Right forelimb (tissue), 1 donor: ENCODE results near the gene EPHA6.

ENCODE experiments used
- DNase-seq: peaks from one replicate; pipeline ENCODE4 v3.0.0-alpha.2; 2018

EPHA6 gene

GRCh38 chr3:96813820-96814650, at the start of gene EPHA6:
TSS of gene EPHA6 (plus strand) at chr3:96814594.
- DNase-seq: peak; percentile 78

DNA sequence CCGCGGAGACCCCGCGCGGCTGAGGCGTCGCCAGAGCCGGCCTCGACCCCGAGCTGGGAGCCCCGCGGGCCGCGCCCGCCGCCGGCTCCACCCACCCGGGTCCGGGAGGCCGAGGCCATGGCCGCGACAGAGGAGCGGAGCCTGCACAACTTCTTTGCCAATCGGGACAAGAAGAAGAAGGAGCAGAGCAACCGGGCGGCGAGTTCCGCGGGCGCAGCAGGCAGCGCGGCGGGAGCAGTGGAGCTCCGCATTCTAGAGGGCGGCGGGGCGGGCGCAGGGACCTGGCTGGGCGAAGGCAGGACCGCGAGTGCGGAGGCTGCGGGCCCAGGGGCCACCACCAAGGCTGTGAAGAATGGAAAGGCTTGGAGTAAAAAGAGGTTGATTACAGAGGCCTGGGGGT, 37.6 kb upstream of the EPHA6 start:
- no peak for DNase-seq

- no peak for DNase-seq
Measured at GRCh38 chr3:96779810-96780209, 34.6 kb upstream of the EPHA6 start.

- DNase-seq: no peak
Measured at GRCh38 chr3:96796101-96796500, 18.3 kb upstream of the EPHA6 start.

DNA sequence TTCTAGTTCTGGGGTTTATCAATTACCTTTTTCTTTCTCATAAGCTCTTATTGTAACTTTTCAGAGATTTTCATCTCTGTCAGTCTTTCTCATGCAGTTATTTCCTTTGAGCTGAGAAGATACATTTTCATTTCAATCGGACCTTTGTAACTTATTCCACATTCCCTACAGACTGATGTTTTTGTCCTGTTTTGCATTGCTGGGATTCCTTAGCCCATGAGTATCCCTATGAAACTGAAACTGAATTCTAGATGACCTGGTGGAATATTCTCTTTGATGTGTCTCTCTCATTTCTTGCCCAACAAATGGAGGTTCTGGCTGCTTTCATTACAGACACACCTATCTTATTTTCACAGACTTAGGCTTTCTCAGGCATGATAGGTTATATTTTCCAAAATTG, 10.5 kb upstream of the EPHA6 start:
- no peak for DNase-seq

- DNase-seq: no peak
Measured at GRCh38 chr3:96806341-96806740, 8.1 kb upstream of the EPHA6 start.

DNA sequence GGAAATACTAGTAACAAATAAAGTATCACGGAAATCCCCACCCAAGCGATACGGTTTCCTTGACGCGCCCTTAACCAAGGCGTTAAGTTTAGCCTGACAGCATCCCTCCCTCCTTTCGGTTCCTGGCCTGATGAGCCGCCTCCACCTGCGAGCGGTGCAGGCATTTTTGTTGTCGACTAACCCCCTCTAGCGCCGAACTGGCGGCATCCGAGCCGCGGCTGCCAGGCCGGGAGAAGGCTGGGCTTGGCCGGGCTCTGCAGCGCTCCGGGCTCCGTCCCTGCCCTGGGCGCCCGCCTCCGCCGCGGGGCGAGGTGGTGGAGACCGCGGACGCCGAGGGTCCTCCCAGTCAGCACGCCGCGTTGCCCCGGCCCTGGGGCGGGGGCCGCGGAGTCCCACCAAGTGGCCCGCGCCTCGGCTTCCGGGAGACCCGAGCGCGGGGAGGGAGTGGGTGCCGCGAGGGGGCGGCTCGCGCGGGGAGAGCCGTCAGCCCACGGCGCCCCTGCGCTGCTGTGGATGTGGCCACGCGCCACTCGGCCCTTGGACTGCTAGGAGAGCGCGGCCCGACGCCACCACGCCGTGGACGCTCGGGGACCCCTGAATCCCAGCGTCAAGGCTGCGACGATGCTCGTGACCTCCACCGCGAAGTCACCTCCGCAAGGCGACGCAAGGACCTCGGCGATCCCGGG, 1.1 kb upstream of the EPHA6 start:
- peak; percentile 86 for DNase-seq

- no peak for DNase-seq
Measured at GRCh38 chr3:96814651-96815567, 515 bp downstream of the EPHA6 start.

DNA sequence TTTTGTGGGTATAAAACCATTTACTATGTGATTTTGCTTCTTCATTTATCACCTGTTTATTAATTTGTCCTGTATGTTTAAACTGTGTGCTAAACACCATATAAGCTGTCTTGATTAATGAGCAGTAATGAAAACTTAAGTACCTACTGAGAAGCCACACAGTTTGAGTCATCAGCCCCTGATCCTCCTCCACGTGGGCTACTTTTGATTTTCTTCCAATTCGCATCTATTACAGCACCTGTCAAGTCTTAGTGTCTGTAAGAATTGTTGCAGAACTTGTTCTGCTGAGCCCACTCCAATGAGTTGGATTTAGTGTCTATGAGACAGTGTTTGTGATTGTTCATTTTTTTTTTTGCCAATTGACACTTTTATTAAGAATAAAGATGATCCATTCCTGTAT, 16.8 kb downstream of the EPHA6 start:
- DNase-seq: no peak

DNA sequence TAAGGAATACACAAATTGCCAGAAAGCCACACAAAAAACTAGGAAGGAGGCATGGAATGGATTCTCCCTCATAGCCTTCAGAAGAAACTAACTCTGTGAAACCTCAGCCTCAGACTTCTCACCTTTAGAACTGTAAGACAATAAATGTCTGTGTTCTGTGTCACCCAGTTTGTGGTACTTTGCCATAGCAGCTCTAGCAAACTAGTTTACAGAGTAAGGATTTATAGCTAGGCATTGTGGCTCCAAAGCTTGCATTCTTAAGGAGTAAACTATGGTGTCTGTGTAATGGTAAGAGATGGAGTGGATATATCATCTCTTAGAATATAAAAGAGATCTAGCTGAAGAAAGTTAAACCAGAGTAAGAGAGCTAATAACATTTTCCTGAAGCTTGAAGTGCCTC, 18.9 kb downstream of the EPHA6 start:
- DNase-seq: no peak

DNA sequence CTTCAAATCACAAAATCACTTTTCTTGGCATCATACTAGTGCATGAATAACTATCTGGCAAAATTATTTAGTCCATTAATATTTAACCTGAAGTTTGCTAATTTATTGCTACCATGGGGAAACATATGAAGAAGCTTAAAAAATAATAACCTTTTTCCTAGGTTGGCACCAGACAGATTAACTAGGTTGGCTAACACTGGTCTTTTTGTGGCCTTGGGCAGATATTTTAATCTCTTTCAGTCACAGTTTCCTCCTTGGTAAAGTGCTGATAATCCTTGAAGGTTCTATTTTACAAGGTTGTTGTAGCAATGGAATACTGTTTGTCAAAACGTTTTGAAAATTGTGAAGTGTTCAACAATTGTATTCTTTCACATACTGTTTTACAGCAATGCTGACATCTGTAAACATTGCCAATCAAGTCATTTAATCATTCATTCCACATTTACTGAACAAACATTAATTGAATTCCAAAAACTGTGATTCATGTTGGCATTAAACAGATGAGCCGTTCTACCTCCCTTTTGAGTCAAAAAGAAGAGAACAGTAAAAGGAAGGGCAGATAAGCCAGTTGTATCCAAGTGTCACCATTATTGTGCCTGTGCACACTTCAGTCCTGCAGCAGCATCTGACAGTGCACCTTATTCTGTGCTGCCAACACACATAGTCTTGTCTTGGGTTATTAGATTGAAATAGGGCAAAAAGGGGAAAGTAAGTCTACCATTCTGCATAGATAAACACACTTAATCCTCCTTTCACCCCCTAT, 21.9 kb downstream of the EPHA6 start:
- no peak for DNase-seq

DNA sequence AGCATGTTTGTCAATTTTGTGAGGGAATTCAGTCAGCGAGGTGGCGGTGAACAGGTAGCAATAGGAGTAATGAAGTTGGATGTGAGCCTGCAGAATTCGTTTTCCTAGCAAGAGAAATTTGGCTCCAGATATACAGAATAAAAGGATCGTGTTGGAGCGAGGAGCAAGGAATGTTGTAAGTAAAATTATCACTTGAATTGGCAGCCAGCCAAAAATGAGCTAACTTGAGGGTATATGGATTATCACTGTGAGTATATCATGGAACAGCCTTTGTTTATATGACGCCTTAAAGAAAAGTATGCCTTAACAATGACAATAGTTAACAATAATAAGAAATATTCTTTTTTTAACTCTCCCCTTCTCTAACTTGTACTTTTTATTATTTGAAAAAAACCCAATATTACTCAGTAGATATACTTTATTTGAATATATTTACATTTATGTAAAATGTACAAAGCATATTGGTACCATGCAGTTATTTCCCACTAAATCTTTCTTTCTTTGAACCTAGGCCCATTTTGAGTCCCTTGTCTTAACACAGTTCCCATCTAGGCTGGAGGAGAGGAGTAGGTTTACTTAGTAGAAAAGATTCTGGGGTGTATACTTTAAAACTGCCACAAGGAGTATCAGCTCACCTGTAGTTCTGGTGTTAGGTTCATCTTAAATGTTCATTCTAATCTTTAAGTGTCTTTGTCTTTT, 29.3 kb downstream of the EPHA6 start:
- DNase-seq: no peak

GRCh38 chr3:96844204-96844514, 29.8 kb downstream of the EPHA6 start:
- DNase-seq: no peak

- DNase-seq: no peak
Measured at GRCh38 chr3:96852849-96853248, 38.5 kb downstream of the EPHA6 start.

DNA sequence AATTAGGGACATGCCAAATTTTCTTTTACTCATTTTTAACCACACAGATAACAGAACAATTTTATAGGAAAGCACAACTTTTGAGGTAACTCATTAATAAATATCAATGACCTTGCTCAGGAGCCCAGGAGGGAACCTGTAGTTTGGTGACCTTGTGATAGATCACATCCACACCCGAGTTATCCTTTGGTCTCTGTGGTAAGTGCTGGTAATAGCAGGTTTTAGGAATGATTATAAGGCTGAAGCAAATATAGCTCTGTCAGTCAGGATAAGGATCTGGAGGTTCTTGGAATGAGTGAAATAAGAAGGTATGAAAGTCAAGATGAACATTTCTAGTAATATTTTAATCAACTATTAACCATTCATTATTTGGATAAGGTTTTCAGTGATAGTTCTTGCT, 46.5 kb downstream of the EPHA6 start:
- no peak for DNase-seq

DNA sequence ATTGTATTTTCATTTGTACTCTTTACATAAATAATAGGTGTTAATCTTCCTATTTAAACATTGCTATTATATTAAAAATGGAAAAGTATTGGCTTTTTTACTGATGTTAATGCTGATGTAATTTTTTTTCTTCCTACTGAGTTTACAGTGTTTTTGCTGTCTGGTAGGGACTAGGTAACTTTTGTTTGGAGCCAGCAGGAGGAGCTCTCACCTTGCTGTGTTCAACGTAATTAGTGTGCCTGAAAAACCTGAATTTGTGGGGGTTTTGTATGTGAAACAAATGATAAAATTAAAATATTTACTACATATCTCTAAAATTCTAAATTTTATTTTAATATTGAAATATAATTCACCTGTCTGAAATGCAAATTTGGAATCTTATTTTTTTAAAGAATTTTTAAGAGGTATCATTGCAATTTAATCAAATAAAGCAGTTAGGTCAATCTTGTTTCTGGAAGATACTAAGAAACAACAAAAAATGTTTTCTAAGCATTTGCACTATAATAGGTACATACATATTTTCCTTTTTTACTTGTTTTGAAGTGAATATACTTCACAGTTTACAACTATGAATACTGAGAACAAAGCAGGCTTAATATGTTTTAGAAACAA, 48.8 kb downstream of the EPHA6 start:
- DNase-seq: no peak

- DNase-seq: no peak
Measured at GRCh38 chr3:96865605-96866004, 51.2 kb downstream of the EPHA6 start.

GRCh38 chr3:96869316-96869715, 54.9 kb downstream of the EPHA6 start:
- no peak for DNase-seq

DNA sequence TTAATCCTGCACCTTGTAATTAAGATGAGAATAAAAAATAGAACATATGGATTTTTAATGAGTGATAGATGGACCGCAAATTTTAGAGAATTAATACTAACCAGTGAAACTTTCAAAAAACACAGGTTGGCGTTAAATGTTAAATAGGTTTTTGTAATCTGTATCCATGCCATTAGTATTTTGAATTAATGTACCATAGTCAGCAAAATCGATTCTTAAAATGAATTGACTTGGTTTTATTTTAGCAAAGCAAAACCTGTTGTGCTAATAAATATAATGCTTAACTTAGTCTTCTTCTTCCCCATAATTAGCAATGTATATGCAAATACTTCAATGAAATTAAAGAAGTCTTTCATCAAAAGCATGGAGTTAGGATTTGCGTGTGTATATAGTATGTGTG, 63.1 kb downstream of the EPHA6 start:
- DNase-seq: no peak

GRCh38 chr3:96900031-96900430, 85.6 kb downstream of the EPHA6 start:
- no peak for DNase-seq

- no peak for DNase-seq
Measured at GRCh38 chr3:96900566-96900965, 86.2 kb downstream of the EPHA6 start.

DNA sequence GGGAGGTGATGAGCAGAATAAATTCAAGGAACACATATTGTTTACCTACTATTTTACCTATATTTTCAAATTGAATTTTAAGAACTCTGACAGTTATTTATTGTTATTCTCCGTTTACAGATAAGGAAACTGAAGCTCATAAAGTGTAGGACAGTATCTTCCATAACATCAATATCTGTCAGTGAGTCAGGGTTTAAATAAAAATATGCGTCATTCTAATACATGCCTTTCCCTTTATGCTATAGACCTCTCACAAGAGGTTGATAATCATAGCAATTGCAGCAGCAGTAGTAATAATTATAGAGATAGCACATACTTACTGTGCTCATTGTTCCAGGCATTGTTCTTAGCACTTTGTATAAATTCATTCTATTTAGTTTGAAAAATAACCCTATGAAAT, 101.1 kb downstream of the EPHA6 start:
- DNase-seq: no peak
